ENCODE results near the gene ZNF865.

- TF ChIP-seq, protein P1, sequence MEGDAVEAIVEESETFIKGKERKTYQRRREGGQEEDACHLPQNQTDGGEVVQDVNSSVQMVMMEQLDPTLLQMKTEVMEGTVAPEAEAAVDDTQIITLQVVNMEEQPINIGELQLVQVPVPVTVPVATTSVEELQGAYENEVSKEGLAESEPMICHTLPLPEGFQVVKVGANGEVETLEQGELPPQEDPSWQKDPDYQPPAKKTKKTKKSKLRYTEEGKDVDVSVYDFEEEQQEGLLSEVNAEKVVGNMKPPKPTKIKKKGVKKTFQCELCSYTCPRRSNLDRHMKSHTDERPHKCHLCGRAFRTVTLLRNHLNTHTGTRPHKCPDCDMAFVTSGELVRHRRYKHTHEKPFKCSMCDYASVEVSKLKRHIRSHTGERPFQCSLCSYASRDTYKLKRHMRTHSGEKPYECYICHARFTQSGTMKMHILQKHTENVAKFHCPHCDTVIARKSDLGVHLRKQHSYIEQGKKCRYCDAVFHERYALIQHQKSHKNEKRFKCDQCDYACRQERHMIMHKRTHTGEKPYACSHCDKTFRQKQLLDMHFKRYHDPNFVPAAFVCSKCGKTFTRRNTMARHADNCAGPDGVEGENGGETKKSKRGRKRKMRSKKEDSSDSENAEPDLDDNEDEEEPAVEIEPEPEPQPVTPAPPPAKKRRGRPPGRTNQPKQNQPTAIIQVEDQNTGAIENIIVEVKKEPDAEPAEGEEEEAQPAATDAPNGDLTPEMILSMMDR (IDR thresholded peaks at IDR 0.05; ENCODE audit: low read length): no peak
- no peak for TF ChIP-seq EZH2 (IDR thresholded peaks at IDR 0.05; ENCODE audit: borderline replicate concordance, low read length)
These were observed 51.7 kb downstream of the ZNF865 start for GRCh38 chr19:55656988-55657747.
